HG02970 (cell line): Measurements from ENCODE around the gene JPH4.

Experiments
- ATAC-seq: cut with Tn5 transposase; IDR thresholded peaks from one replicate; pipeline ENCODE4 v1.9.1; 2021; ENCODE audit warnings: mild to moderate bottlenecking, moderate library complexity, moderate number of reproducible peaks; ENCODE audit not compliant: unreplicated experiment, low FRiP score

JPH4 gene

DNA sequence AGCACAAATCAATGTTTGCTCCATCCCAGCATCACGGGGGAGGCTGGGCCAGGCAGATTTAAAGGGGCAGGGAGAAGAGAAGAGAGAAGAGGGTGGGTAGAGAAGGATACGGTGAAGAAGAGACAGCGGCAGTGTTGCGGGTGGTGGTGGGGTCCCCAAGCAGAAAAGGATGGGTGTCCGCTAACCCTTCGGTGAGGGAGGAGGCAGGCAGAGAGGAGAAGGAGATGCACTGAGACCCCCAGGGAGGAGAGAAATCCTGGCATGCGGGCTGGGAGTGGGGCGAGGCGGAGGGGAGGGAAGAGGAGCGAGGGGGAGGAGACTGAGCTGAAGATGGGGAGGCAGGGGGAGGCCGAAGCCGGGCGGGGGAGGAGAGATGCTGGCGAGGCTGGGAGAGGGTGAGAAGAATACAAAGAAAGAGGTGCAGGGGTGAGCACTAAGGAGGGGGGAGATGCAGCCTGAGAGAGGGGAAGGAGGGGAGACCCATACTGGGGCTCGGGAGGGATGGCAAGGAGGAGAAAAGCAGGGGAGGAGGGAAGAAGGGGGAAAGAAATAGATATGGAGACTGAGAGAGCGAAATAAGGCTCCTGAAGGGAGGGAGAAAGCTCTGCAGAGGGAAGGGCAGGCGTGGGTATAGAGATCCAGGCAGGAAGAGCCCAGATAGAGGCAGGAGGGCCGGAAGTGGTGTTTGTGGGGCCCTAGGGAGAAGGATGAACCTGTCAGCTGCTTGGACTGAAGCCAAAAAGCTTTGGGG is at the start of gene JPH4:
Gene JPH4, minus strand, starts transcription at position 231 of the 751 bp plus-strand sequence. CDS start 1,337 bp downstream, outside the sequence.
- ATAC-seq, result no peak

GRCh38 chr14:23627961-23628360 is 49.4 kb upstream of the JPH4 start:
- ATAC-seq, result no peak

GRCh38 chr14:23626946-23627345 is 48.4 kb upstream of the JPH4 start:
- ATAC-seq, result no peak

DNA sequence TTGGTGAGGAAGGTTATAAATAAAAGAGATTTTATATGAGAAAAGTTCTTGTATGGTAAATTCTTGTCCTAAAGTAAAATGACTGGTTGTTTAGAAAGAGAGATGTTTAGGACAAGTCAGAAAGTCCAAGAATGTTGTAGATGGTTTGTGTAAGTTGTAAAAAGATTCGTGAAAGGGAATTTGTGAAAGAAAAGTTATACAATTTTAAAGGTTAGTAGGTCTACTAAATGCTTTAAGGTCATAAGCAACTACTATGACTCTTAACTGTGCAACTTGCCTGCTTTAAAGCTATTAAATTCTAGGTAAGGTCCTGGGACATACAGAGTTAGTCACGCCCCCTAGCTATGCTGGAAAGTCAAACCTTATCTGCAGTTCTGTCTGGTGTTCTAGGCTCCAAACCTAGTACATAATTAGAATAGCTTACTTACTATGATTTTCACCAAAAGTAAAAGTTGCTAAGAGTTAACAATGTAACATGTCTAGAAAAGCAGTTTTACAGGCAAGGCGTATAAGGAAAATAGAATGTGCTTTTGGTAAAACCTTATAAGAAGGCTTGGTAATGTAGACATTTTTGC is 46.3 kb upstream of the JPH4 start:
- no peak for ATAC-seq

- ATAC-seq, result no peak
These were observed 45.4 kb upstream of the JPH4 start for GRCh38 chr14:23623962-23624361.

DNA sequence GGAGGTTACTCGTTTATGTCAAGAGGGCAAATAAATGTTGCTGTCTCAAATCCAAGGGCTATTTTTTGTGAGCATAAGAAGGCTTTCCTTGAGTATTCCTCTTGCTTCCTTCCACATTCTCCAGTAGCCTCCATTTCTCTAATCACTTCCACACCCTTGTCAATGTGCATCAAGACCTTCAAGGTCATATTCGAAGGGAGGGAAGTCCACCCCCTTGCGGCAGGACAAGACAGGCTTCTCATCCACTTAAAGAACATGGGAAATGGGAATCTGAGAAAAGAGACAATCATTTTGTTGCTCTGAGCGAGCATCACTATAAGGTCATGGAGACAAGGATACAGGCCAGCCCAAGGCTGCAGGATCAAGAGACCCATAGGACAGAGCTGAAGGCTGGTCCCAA is 44.4 kb upstream of the JPH4 start:
- no peak for ATAC-seq

DNA sequence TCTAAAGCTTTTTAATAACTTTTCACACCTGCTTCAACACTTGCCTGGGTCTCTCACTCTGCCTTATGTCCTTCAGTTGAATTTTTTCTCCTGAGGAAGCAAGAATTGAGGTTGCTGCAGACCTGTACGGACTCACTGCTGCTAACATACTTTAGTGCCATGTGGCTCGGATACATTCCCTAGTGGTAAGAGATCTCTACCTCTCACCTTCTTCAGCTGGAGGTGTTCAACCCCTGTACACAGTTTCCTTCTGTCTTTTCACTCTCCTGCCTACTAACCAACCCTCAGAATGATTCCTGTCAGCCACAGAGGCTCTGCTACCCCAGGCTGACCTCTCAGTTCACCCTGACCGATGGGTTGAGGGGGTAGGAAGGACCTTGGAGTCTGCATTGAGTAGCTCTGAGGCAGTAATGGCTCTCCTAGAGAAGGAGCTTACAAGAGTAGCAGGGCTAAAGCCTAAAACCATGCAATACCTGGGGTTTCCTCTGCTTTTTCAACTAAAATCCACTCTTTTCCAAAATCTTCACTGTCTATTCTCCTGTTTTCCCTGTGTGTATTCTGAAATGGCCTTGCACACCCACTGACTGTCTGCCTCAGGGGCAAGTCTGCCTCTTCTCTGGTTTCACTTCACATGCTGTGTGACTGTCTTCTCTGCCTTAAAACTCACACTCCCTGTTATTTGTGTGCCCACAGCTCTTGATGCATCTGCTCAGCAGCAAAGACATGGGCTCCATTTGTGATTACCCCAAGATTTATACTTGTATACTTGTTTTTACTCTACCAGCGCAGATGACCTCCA is 43.5 kb upstream of the JPH4 start:
- no peak for ATAC-seq

GRCh38 chr14:23621204-23621931 is 42.8 kb upstream of the JPH4 start:
- no peak for ATAC-seq

- no peak for ATAC-seq
These were observed 41.6 kb upstream of the JPH4 start for GRCh38 chr14:23620177-23620702.

- ATAC-seq, result no peak
These were observed 39.9 kb upstream of the JPH4 start for GRCh38 chr14:23618415-23618988.

- ATAC-seq, result no peak
These were observed 38.9 kb upstream of the JPH4 start for GRCh38 chr14:23617539-23617938.

DNA sequence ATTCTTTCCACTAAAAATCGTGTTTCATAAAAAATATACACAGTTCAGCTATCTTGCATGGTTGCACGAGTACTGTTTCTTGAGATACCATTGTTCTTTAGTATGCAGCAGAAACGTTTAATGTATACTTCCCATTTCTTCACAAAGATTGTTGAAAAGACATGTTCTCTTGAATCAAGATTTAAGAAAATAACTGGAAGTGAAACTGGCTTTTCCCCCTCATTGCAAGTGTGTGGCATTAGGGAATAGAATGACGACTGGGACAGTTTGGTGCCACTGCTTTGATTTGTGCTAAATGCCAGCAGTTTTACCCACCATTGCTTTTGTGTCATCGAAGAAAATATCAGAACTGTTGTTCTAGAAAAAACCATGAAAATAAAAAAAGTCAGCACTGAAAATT is 37.3 kb upstream of the JPH4 start:
- ATAC-seq, result no peak

DNA sequence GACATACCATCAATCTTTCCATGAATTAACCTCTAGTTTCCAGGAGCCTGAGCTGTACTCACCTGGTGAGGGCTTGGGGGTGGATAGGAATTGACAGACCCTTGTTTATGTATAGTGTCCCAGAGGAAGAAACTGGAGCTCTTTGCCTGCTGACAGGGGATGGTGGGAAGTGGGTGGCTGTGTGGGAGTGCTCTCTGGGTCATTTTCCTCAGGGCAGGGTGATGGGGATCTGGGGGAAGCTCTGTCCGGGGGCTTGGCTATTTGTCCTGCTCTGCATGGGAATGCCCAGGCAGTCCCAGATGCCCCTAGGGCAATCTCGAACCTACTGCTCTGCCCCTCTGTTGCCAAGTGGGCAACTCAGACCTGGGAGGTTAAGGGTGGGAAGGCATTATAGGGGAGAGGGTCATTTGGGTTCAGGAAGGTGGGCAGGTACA is 35.8 kb upstream of the JPH4 start:
- ATAC-seq, result no peak

- no peak for ATAC-seq
These were observed 34.9 kb upstream of the JPH4 start for GRCh38 chr14:23613242-23614070.

- no peak for ATAC-seq
These were observed 34.2 kb upstream of the JPH4 start for GRCh38 chr14:23612802-23613201.

DNA sequence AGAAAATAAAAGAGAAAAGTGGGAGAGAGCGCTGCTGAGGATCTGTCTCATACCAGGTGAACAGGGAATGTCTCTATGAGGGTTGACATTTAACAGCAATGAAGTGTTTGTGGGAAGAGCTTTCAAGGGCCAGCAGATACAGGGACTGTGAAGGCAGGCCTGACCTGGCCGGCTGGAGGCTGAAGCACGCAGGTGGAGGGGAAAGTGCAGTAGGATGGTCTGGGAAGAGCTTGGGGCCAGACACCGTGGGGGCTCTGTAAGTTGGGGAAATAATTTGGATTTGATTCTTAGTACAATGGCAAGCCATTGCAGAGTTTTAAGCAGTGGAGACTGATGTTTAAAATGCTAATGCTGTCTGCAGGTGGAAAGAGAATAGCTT is 33.8 kb upstream of the JPH4 start:
- ATAC-seq, result no peak

DNA sequence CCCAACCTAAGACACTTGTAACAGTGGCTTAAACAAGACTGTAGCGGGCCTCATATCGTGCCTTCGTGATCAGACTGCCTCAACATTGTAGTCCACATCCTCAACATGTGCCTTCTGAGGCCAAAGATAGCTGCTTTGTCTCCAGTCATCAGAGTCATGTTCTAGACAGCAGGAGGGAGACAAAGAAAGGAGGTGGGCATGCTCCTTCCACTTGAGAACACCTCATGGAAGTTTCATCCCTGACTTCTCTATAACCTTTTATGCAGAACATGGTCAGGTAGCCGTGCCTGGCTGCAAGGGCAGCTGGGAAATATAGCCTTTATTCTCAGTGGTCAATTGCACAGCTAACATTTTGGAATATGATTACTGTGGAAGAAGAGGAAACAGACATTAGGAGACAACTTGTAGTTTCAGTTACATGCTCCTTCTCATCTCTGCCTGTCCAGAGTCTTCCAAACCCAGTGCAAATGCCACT is 32.3 kb upstream of the JPH4 start:
- ATAC-seq, result no peak

GRCh38 chr14:23610090-23610814 is 31.7 kb upstream of the JPH4 start:
- ATAC-seq, result no peak
